HL-60 (cell line): ENCODE data around the gene P4HA2.

Experiments used
- DNase-seq, 2 experiments: peaks; one replicate each; pipeline ENCODE4 v3.0.0-alpha.2; 2010 to 2020; ENCODE audit warnings: low read depth in 1 of 2, low spot score in 1 of 2
- H3K27ac ChIP-seq: fragments of 250-450 bp; sonication (Bioruptor Pico); replicated peaks from 2 replicates; pipeline ENCODE4 v1.5.1; 2020; ENCODE audit warnings: mild to moderate bottlenecking, moderate library complexity
- H3K27me3 ChIP-seq: fragments of 250-450 bp; sonication (Bioruptor Pico); 2 replicates; pipeline ENCODE4 v1.5.1; 2021; ENCODE audit warnings: mild to moderate bottlenecking, moderate library complexity; ENCODE audit not compliant: insufficient read depth, poor library complexity, severe bottlenecking
- H3K4me3 ChIP-seq: replicated peaks from 2 replicates; pipeline ENCODE4 v1.5.1; 2011; ENCODE audit warnings: mild to moderate bottlenecking, control low read depth, low read length; ENCODE audit not compliant: insufficient read depth
- CTCF ChIP-seq: IDR thresholded peaks from one replicate; pipeline ENCODE4 v1.5.1; 2011; ENCODE audit warnings: low read length, control low read depth, inconsistent platforms; ENCODE audit not compliant: insufficient read depth
- GABPA ChIP-seq: IDR thresholded peaks from 2 replicates; pipeline ENCODE4 v1.6.1; 2012; ENCODE audit warnings: low read depth
- POLR2AphosphoS5 ChIP-seq: IDR thresholded peaks from 2 replicates; pipeline ENCODE4 v1.6.1; 2012; ENCODE audit warnings: low read depth
- REST ChIP-seq: IDR thresholded peaks from 2 replicates; pipeline ENCODE4 v1.6.1; 2012; ENCODE audit warnings: low read depth; ENCODE audit not compliant: insufficient replicate concordance
- SPI1 ChIP-seq: IDR thresholded peaks from 2 replicates; pipeline ENCODE4 v1.6.1; 2012; ENCODE audit warnings: low read depth, mild to moderate bottlenecking, borderline replicate concordance

P4HA2 gene

GRCh38 chr5:132246806-132247205, 19.2 kb upstream of the P4HA2 start:
- no peak for DNase-seq
- TF ChIP-seq CTCF, result no peak
- no peak for TF ChIP-seq POLR2AphosphoS5
- TF ChIP-seq REST, result no peak
- no peak for TF ChIP-seq GABPA
- TF ChIP-seq SPI1, result no peak
- Histone ChIP-seq H3K27ac (no peak overlapping the region), H3K27me3 (no peaks in the 10 kb centered on the region), H3K4me3 (no peak overlapping the region)

GRCh38 chr5:132245593-132245992, 17.9 kb upstream of the P4HA2 start:
- no peak overlapping the region for H3K27ac ChIP-seq
- no peak for TF ChIP-seq POLR2AphosphoS5
- TF ChIP-seq SPI1, result no peak
- TF ChIP-seq CTCF, result no peak
- no peak for TF ChIP-seq REST
- no peak for TF ChIP-seq GABPA
- H3K27me3 ChIP-seq, result no peaks in the 10 kb centered on the region
- no peak for DNase-seq
- H3K4me3 ChIP-seq, result no peak overlapping the region

GRCh38 chr5:132243366-132243977, 15.8 kb upstream of the P4HA2 start:
- Histone ChIP-seq H3K27me3 (no peaks in the 10 kb centered on the region), H3K27ac (no peak overlapping the region), H3K4me3 (no peak overlapping the region)
- no peak for DNase-seq
- TF ChIP-seq POLR2AphosphoS5, result no peak
- TF ChIP-seq GABPA, result no peak
- TF ChIP-seq SPI1, result no peak
- TF ChIP-seq REST, result no peak
- TF ChIP-seq CTCF, result no peak
